Stimulated activated CD8-positive, alpha-beta memory T cell treated with anti-CD3 and anti-CD28 coated beads, Interleukin-7, amount 100 ng/mL, for 1 hour (primary cell): ENCODE measurements around the gene ZYG11B.
"Not testable (repeated sequence)": the region's sequence is repeated elsewhere in the genome, so short reads cannot be mapped to it uniquely, and the experiment has no call there.

Experiments
- DNase-seq, 2 donors: peaks; one replicate each; pipeline ENCODE4 v3.0.0-alpha.2; 2020; ENCODE audit warnings: low read depth in 2 of 2

Gene ZYG11B

DNA sequence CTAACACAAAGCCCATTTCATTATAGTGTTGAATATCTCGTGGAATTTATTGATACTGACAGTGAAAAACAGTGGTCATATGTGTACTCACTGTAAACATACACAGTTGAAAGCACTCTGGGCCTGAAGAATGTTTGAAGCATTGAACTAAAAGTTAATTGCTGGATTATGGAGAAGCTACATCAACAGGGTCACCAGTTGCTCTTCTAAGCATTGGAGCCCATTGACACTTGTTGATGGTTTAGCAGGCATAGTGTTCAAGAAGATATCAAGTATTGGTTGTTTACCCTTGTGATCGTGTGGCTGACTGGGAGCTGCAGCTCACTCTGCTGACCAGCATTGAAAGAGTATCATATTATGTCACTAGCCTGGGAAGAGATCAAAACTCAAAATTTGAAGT is 126.6 kb downstream of the ZYG11B start:
- DNase-seq, result no peak

DNA sequence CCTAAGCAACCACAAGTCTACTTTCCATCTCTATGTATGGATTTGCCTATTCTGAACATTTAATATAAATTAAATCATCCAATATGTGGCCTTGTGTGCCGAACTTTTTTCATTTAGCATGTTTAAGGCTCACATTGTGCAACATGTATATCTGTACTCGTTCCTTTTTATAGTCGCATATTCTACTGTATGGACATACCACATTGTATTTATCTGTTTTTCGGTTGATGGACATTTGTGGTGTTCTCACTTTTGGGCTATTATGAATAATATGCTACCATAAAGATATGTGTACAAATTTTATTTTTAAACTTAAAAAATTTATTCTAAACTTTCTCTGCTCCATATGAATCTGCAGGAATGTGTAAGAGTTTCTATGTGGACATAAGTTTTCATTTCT is 129.3 kb downstream of the ZYG11B start:
- DNase-seq, result no peak

DNA sequence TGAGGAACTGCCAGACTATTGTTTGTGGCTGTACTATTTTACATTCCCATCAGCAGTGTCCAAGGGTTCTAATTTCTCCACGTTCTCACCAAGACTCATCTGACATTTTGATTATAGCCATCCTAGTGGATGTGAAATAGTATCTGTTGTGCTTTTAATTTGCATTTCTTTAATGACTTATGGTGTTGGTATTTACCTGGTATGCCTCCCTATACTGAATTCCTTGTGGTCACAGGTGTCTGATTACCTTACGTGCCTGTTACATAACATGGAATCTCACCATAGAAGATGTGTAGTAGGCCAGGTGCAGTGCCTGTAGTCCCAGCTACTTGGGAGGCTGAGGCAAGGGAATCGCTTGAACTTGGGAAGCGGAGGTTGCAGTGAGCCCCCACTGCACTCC is 129.8 kb downstream of the ZYG11B start:
- no peak for DNase-seq

DNA sequence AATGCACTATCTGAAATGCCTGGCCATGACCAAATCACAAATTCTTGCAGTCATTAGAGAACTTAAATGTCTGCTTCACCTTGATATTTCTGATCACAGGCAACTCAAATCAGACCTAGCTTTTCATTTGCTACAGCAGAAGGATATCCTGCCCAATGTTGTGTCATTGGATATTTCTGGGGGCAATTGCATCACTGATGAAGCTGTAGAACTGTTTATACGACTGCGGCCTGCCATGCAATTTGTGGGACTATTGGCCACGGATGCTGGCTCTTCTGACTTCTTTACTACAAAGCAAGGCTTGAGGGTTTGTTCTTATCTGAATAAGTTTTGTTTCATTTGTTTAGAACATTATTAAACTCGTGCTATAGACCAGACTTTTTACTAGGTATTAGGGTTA is 131.2 kb downstream of the ZYG11B start:
- no peak for DNase-seq

DNA sequence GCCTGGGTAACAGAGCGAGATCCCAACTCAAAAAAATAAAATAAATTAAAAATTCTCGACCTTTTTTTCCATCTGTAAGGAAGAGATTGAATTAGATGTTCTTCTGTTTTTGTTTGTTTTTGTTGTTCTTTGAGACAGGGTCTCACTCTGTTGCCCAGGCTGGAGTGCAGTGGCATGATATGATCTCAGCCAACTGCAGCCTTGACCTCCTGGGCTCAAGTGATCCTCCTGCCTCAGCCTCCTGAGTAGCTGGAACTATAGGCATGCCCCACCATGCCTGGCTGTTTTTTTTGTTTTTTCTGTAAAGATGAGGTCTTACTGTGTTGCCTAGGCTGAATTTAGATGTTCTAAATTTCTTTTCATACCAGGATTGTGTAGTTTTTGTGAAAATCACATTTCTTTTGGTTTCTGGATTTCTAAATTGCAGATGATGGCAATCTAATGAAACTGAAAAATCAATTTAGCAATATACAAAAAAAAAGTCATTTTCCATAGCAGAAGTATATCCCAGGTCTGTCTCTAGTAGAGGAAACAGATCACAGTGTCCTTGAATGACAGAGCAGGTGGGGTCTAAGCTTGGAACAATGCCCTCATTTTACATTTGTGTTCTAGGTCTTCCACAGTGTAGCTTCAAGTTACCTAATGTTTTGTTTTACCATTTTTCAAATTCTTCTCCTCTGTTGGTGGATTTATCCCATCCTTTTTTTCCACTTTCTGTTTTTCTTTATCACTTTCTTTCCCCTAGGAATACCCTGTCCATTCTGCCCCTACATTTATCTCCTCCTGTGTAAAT is 136.6 kb downstream of the ZYG11B start:
- no peak for DNase-seq

GRCh38 chr1:52867087-52867863 is 141.0 kb downstream of the ZYG11B start:
- DNase-seq, result no peak

- DNase-seq, result not testable (repeated sequence)
Observed at GRCh38 chr1:52869727-52870126, 143.5 kb downstream of the ZYG11B start.

DNA sequence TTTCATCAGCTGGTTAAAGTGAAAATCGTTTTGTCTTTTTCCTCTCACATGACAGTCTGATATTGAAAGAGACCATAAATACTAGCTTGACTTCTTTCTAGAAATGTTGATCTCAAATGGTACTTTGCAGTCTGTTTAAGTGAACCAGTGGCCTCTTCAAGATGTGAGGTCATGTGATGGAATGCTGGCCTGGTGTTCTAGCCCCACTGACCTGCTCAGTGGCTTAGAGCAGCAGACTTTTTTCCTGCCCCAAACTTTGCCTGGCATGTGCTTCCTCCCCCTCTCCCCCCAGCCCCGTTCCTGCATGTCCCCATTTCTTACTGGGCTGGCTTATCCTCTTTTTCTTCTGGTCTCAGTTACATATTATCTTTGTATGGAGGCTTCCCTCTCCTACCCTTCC is 150.6 kb downstream of the ZYG11B start:
- no peak for DNase-seq
